OCI-LY7 (cell line): ENCODE data around the gene KCNJ14.

Source experiments
- EZH2phosphoT487 ChIP-seq: fragments of 200-600 bp; sonication (generic); IDR thresholded peaks from 2 replicates; pipeline ENCODE4 v1.6.1; 2018; ENCODE audit warnings: low read depth, borderline replicate concordance, mild to moderate bottlenecking, mixed run types, antibody characterized with exemption, low read length, moderate library complexity, mixed read lengths
- TF ChIP-seq, protein P1 (sequence below): fragments of 200-600 bp; sonication (generic); conservative IDR thresholded peaks from 2 replicates; pipeline ENCODE4 v1.5.1; 2014; ENCODE audit warnings: mild to moderate bottlenecking, antibody characterized with exemption, low read length, moderate library complexity, mixed read lengths

GRCh38 chr19:48465215-48465614 is 9.8 kb downstream of the KCNJ14 start:
- TF ChIP-seq, protein P1, sequence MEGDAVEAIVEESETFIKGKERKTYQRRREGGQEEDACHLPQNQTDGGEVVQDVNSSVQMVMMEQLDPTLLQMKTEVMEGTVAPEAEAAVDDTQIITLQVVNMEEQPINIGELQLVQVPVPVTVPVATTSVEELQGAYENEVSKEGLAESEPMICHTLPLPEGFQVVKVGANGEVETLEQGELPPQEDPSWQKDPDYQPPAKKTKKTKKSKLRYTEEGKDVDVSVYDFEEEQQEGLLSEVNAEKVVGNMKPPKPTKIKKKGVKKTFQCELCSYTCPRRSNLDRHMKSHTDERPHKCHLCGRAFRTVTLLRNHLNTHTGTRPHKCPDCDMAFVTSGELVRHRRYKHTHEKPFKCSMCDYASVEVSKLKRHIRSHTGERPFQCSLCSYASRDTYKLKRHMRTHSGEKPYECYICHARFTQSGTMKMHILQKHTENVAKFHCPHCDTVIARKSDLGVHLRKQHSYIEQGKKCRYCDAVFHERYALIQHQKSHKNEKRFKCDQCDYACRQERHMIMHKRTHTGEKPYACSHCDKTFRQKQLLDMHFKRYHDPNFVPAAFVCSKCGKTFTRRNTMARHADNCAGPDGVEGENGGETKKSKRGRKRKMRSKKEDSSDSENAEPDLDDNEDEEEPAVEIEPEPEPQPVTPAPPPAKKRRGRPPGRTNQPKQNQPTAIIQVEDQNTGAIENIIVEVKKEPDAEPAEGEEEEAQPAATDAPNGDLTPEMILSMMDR: no peak
- TF ChIP-seq EZH2phosphoT487: no peak
